ENCODE results near the gene MRPL53. TPM values are rescaled to one million over a fixed set of nuclear protein-coding genes. Genes with fewer than 3 reads are reported as not detected.
"Not testable (repeated sequence)": the region's sequence is repeated elsewhere in the genome, so short reads cannot be mapped to it uniquely, and the experiment has no call there.

MRPL53 gene
- polyA plus RNA-seq, 1 experiment = 25.9 TPM

DNA sequence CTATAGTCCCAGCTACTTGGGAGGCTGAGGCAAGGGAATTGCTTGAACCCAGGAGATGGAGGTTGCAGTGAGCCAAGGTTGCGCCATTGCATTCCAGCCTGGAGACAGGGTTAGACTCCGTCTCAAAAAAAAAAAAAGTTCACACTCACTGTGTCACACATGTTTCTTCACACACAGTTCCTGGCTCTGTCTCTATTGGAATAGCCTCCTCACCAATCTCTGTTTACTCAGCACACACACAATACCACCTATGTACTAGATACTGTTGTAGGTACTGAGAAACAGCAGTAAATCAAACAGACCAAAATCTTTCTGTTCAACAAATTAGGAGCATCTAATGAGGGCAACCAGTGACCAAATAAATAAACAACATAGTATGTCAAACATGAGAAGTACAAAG is 13.7 kb upstream of the MRPL53 start:
- TF ChIP-seq CTCF (IDR thresholded peaks at IDR 0.05; ENCODE audit: low read depth, low read length) = no peak
- Histone ChIP-seq H3K4me3 (ENCODE audit: low read depth, low read length) (no peak overlapping the region), H3K9me3 (ENCODE audit: control insufficient read depth, insufficient read depth, low read length) (no peaks in the 10 kb centered on the region; the same call in 1 of the 2 replicates), H3K27ac (ENCODE audit: low read depth, low read length) (no peak overlapping the region), H3K27me3 (ENCODE audit: control insufficient read depth, insufficient read depth, low read length) (no peaks in the 10 kb centered on the region)
- CTCF ChIA-PET = interaction anchor here (12.6 kb wide), 1 partner anchor 101 kb away, joined by 174 read pairs; no protein-coding TSS in a partner anchor
- POLR2A ChIA-PET = no interaction called here
- no peak for DNase-seq (ENCODE audit: low read depth, low spot score)

- H3K27ac ChIP-seq (ENCODE audit: low read depth, low read length); DNase-seq (ENCODE audit: low read depth, low spot score); H3K27me3 ChIP-seq (ENCODE audit: control insufficient read depth, insufficient read depth, low read length); H3K9me3 ChIP-seq (ENCODE audit: control insufficient read depth, insufficient read depth, low read length): not testable (repeated sequence)
- peak overlapping the region; percentile 99 for H3K4me3 ChIP-seq (ENCODE audit: low read depth, low read length)
- ChIA-PET CTCF (interaction anchor here (0.7 to 12.6 kb wide), 12 partner anchors 10 to 306 kb away, joined by 3 to 174 read pairs (median 6); partner anchors contain the start of genes AUP1, HTRA2 and MRPL53), POLR2A (interaction anchor here (0.8 to 2.8 kb wide), 4 partner anchors 29 to 100 kb away, joined by 3 to 16 read pairs (median 10); partner anchors contain the start of genes AUP1, HTRA2 and INO80B)
Measured at GRCh38 chr2:74483675-74484164, 11.2 kb upstream of the MRPL53 start.

GRCh38 chr2:74482801-74483674 is 10.6 kb upstream of the MRPL53 start, which contains the start of the genes CCDC142 and TTC31:
Gene CCDC142 (minus strand): TSS chr2:74482998. CDS start chr2:74482837, 161 bp downstream.
Gene TTC31 (plus strand): TSS chr2:74483081. CDS start chr2:74483096, 15 bp downstream.
- H3K27me3 ChIP-seq (ENCODE audit: control insufficient read depth, insufficient read depth, low read length) = no peaks in the 10 kb centered on the region
- ChIA-PET CTCF (interaction anchor here (0.6 to 12.6 kb wide), 13 partner anchors 9 to 395 kb away, joined by 3 to 174 read pairs (median 5); partner anchors contain the start of genes AUP1, HTRA2 and MRPL53), POLR2A (interaction anchor here (0.6 to 2.8 kb wide), 9 partner anchors 10 to 101 kb away, joined by 3 to 16 read pairs (median 6); partner anchors contain the start of genes AUP1, HTRA2, INO80B and LOXL3)
- H3K27ac ChIP-seq (ENCODE audit: low read depth, low read length) = peak within 1 kb of the TSS; percentile 70
- H3K4me3 ChIP-seq (ENCODE audit: low read depth, low read length) = peak within 1 kb of the TSS; percentile 99
- no peaks in the 10 kb centered on the region; the same call in 1 of the 2 replicates for H3K9me3 ChIP-seq (ENCODE audit: control insufficient read depth, insufficient read depth, low read length)
- DNase-seq (ENCODE audit: low read depth, low spot score) = peak; percentile 83
- peak; percentile 90 for TF ChIP-seq CTCF (IDR thresholded peaks at IDR 0.05; ENCODE audit: low read depth, low read length)

DNA sequence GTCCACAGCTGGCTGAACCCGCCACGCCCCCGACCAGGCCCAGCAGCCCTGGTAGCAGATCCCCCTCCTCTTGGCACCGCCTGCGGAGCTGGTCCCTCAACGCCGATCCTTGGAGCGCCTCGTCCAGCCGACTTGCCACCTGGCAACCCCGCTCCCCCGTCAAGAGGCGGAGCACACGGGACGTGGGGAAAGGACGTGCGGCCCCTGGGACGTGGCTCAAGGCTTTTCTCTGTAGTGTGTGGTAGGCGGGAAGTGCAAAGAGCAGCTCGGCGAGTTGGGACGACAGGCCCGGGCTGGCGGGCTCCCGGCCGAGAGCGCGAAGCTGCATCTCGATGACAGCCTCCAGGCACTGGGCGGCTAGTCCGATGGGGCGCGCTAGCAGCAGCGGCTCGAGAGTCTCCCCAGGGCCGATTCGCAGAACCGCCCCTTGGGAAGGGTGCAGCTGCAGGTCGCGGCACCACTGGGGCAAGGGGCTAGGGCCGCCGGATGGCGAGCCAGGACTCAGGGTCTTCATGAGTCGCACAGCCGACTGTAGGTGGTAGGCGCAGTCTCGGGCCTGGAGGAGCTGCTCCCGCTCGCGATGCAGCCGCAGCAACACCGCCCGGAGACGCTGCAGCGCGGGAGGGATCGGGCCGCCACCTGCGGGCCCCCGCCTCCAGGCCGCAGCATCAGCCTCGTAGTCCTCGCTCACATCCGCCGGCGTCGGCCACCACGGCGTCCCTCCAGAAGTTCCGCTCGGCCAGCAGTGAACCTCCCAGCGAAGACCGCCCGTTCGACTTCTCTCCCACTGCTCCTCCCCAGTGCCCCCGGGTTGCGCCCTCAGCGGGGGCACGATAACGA is 9.7 kb upstream of the MRPL53 start:
- H3K27ac ChIP-seq (ENCODE audit: low read depth, low read length) = peak overlapping the region; percentile 70
- peak overlapping the region; percentile 99 for H3K4me3 ChIP-seq (ENCODE audit: low read depth, low read length)
- ChIA-PET POLR2A (interaction anchor here (0.6 to 2.8 kb wide), 9 partner anchors 9 to 281 kb away, joined by 3 to 16 read pairs (median 4); partner anchors contain the start of genes AUP1, HTRA2, INO80B and LOXL3), CTCF (interaction anchor here (0.6 to 12.6 kb wide), 9 partner anchors 10 to 396 kb away, joined by 3 to 174 read pairs (median 6); partner anchors contain the start of genes AUP1, HTRA2 and MRPL53)
- no peaks in the 10 kb centered on the region; the same call in 1 of the 2 replicates for H3K9me3 ChIP-seq (ENCODE audit: control insufficient read depth, insufficient read depth, low read length)
- no peak for TF ChIP-seq CTCF (IDR thresholded peaks at IDR 0.05; ENCODE audit: low read depth, low read length)
- no peak for DNase-seq (ENCODE audit: low read depth, low spot score)
- no peaks in the 10 kb centered on the region for H3K27me3 ChIP-seq (ENCODE audit: control insufficient read depth, insufficient read depth, low read length)

Data from AG04450 (cell line).